GM21360 (cell line): ENCODE measurements around the gene OR8B8.
"Not testable (repeated sequence)": the region's sequence is repeated elsewhere in the genome, so short reads cannot be mapped to it uniquely, and the experiment has no call there.

Experiments used
- ATAC-seq: cut with Tn5 transposase; IDR thresholded peaks from one replicate; pipeline ENCODE4 v1.9.1; 2021; ENCODE audit warnings: mild to moderate bottlenecking, moderate library complexity; ENCODE audit not compliant: unreplicated experiment

OR8B8 gene, protein sequence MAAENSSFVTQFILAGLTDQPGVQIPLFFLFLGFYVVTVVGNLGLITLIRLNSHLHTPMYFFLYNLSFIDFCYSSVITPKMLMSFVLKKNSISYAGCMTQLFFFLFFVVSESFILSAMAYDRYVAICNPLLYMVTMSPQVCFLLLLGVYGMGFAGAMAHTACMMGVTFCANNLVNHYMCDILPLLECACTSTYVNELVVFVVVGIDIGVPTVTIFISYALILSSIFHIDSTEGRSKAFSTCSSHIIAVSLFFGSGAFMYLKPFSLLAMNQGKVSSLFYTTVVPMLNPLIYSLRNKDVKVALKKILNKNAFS

DNA sequence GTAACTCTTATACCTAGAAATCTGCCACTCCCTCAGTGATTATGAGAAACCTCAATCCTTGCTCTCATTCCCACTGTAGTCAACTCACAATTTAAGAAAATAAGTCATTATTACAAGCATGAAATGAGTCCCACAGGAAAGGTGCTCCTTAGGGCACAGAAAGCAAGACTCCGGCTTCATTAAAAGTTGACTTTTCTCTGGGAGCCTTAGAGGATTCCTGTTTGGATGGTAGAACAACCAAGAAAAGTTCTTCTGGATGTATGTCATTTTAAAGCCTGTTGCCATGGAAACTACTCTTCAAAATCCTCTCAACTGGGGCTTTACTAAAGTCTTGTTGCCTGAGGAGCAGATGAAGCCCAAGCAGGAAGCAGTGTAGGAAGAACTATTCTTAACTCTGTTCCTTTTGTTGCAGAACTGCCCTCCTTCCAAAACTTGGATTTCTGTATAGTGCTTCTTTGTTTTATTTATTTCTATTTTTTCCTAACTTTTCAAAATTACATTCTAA is at the start of gene OR8B8:
Gene OR8B8 (minus strand): TSS at position 51 of the 505 bp plus-strand sequence. CDS start 4,611 bp downstream, outside the sequence.
- ATAC-seq, result no peak

DNA sequence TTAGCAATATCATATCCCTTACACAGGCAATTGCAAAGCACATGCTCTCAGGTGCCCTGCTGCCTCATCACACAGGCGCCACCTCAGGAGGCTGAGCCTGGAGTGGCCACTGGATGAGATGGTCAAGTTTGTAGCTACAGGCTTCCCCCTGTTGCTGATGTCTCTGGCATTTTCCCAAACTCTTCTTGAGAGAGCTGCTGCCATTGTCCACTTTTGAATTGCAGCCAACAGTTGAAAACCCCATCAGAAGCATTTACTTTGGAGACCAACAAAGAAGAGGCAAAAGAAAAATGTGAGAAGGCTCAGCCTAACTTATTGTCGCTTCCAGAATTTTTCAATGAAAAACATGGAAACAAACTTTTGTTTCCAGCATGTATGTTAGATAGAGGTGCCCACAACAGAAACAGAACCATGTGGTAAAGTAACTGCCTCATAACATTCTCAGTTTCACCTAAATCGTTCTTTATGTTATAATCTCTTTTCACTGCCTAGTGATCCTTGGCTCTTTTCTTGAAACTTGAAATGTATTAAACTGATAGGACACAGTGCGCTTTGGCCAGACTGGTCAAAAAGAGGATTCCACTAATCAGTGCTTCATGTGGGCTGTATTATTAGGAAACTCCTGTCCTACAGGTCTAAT is 47.6 kb upstream of the OR8B8 start:
- ATAC-seq, result no peak

- ATAC-seq, result no peak
Measured at GRCh38 chr11:124483422-124483821, 37.9 kb upstream of the OR8B8 start.

GRCh38 chr11:124482362-124483147 is 37.1 kb upstream of the OR8B8 start:
- no peak for ATAC-seq

DNA sequence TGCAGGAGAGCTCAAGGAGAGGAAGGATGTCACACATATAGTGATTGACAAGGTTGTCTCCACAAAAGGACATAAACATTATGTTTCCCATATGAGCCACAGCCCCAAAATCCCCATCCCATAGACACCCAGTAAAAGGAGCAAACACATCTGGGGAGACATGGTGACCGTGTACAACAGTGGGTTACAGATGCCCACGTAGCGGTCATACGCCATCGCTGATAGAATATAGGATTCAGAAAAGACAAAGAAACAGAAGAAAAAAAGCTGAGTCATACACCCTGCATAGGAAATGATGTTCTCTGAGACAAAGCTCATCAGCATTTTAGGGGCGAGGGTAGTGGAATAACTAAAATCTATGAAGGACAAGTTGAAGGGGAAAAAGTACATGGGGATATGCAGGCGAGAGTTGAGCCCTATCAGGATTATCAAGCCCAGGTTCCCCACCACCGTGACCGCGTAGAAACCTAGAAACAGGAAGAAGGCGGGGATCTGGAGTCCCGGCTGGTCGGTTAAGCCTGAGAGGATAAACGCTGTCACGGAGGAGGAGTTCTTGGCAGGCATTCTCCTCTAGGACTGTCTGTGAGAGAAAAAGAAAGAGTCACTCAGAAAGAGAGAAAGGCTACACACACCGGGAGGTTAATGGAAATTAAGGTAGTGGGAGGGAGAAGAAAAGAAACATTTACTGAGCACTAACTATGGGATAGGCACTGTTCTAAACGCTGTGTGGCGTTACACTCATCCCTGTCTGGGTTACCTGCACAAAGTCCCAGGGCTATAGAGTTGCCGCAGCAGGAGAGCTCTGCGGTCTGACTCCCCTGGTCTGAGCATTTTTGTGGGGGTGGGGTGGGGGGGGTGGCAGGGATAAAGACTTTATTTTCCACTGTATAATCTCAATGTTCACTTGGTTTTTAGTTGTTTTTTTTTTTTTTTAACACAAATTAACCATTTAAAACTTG is 36.1 kb upstream of the OR8B8 start:
- ATAC-seq, result peak; percentile 72

- ATAC-seq, result no peak
Measured at GRCh38 chr11:124479561-124479960, 34.1 kb upstream of the OR8B8 start.

DNA sequence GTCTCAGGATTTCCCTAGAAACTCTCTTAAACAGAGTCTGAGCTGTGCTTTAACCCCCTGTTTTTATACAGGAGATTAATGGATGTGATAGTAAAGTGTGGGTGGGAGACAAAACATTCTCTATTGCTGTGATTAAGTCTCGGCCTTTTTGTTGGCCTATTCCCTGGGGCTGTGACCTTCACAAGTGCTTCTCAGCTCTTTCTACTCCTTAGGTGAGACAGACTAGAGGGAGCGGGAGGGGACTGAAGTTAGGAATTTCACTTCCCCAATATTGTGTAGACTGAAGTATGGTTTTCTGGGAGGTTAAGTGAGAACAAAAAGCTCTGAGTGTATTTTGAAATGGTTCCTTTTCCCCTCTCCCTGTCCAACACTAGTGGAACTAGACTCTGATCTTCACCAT is 29.8 kb upstream of the OR8B8 start:
- ATAC-seq, result no peak

DNA sequence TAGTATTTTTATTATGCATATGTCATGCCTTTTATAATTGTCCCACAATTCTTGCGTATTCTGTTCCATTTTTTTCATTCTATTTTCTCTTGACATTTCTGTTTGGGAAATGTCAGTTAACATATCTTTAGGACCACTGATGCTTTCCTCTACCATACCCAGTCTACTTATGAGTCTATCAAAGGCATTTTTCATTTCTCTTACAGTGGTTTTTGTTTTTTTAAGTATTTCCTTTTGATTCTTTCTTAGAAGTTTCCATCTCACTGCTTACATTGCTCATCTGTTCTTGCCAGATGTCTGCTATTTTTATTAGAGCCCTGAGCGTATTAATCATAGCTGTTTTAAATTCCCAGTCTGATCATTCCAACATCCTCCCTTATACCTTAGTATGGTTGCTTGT is 29.3 kb upstream of the OR8B8 start:
- ATAC-seq, result no peak

DNA sequence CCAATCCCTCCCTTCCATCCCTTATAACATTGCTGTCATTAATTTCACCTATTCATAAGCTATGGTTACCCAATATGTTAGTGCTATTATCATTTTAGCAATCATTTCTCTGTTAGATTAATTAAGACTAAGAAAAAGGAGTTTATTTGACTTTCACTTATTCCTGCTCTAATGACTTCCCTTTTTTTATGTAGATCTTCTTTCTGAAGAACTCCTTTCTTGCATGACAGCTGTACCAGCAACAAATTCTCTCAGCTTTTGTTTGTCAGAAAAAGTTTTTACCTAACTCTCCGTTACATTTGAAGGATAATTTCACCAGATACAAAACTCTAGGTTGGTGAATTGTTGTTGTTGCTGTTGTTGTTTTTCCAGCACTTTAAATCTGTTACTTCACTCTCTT is 28.6 kb upstream of the OR8B8 start:
- no peak for ATAC-seq

DNA sequence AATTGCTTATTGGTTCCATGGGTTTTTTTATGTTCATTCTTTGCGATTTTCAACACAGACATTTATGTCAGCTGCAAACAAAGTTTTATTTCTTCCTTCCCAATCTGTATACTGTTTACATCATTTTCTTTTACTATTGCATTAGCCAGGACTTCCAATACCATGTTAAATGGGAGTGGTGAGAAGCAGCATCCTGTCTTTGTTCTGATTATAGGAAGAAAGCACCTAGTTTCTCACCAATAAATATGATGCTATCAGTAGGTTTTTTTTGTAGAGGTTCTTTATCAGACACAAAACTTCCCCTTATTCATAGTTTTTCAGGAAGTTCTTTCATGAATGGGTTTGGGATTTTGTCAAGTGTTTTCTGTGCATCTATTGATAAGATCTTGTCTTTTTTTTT is 28.0 kb upstream of the OR8B8 start:
- no peak for ATAC-seq

DNA sequence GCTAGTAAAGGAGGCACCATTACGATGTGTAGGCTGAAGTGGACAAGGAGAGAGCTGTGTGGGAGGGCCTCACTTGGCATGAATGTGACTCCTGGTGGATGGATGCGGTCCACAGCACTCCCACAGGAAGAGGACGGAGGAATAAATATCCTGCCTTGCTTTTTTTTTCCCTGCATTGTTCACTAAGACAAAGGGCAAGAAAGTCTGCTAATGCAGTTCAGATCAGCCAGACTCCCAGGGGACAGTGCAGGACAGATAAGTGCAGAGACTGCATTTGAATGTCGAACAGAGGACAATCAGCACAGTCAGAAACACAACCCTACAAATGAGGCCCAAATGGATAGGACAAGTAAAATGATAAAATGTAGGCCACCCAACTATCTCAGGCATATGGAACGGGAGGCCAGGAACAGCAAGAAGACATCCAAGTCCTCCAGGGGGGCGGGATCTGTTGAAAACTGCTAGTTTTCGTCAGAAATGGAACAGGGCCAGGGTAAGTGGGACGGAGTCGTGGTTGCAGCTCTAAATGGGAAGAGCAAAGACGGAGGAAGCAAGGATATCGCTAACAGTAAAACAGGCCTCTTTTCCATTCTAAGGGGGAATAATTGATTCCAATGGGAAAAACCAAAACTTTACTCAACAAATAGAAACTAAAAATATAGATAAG is 25.2 kb upstream of the OR8B8 start:
- no peak for ATAC-seq

GRCh38 chr11:124467381-124467927 is 22.0 kb upstream of the OR8B8 start:
- ATAC-seq, result no peak

GRCh38 chr11:124465368-124465767 is 19.9 kb upstream of the OR8B8 start:
- ATAC-seq, result no peak

- no peak for ATAC-seq
Measured at GRCh38 chr11:124463990-124464389, 18.5 kb upstream of the OR8B8 start.

- ATAC-seq, result no peak
Measured at GRCh38 chr11:124463324-124463723, 17.8 kb upstream of the OR8B8 start.

DNA sequence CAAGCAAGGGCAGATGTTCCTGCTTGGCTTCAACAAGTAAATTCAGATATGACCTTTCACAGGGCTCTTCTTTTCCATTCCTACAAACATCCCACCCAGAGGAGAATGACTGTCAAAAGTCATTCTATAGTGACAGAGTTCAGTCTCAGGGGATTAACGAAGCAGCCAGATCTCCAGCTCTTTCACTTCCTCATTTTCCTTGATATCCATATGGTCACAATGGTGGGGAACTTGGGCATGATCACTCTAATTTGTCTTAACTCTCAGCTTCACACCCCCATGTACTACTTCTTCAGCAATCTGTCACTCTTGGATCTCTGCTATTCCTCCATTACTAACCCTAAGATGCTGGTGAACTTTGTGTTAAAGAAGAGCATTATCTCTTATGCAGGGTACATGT is 15.0 kb upstream of the OR8B8 start:
- no peak for ATAC-seq

DNA sequence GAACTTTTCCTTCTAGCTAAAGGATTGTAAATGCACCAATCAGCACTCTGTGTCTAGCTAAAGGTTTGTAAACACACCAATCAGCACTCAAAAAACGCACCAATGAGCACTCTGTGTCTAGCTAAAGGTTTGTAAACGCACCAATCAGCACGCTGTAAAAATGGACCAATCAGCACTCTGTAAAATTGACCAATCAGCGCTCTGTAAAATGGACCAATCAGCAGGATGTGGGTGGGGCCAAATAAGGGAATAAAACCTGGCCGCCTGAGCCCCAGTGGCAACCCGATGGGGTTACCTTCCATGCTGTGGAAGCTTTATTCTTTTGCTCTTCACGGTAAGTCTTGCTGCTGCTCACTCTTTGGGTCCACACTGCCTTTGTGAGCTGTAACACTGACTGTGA is 13.9 kb upstream of the OR8B8 start:
- not testable (repeated sequence) for ATAC-seq

DNA sequence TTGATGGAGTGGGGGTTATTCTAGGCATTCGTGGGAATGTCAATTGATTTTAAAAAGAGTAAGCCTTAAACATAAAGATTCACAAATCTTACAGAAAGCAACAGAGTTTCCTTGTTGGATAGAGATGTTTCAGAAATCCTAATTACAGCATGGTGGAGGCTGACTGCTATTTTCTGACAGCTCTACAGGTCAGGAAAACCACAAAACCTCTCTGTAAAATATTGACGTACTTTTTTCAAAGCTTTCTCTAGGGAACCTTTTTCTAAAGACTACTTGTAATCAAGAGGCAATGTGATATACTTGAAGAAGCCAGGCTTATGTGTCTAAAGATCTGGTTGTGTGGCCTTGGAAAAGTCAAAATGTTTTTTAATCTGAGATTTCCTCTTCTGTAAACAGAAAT is 9.1 kb upstream of the OR8B8 start:
- ATAC-seq, result no peak

DNA sequence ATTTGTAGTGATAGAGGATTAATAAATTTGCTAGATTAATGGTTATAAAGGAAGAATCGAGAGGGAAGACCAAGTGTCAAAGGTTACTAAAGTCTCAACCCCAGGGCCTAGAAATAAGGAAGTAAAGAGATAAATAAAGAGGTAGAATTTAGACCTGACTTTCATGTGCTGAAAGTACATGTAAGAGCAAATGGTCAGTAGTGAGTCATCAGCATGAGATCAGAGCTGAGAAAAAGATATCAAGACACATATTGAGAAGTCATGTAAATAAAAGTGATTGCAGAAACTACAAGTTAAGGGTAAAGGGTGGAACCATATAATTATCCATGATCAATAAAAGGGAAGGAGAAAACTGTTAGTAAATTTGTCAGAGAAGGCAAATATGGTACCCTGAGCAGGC is 1.4 kb upstream of the OR8B8 start:
- ATAC-seq, result no peak

GRCh38 chr11:124442847-124443246 is 2.6 kb downstream of the OR8B8 start:
- no peak for ATAC-seq
